ENCODE measurements around the gene TAAR6.
"Not testable (repeated sequence)": the region's sequence is repeated elsewhere in the genome, so short reads cannot be mapped to it uniquely, and the experiment has no call there.

TAAR6 gene, protein sequence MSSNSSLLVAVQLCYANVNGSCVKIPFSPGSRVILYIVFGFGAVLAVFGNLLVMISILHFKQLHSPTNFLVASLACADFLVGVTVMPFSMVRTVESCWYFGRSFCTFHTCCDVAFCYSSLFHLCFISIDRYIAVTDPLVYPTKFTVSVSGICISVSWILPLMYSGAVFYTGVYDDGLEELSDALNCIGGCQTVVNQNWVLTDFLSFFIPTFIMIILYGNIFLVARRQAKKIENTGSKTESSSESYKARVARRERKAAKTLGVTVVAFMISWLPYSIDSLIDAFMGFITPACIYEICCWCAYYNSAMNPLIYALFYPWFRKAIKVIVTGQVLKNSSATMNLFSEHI

DNA sequence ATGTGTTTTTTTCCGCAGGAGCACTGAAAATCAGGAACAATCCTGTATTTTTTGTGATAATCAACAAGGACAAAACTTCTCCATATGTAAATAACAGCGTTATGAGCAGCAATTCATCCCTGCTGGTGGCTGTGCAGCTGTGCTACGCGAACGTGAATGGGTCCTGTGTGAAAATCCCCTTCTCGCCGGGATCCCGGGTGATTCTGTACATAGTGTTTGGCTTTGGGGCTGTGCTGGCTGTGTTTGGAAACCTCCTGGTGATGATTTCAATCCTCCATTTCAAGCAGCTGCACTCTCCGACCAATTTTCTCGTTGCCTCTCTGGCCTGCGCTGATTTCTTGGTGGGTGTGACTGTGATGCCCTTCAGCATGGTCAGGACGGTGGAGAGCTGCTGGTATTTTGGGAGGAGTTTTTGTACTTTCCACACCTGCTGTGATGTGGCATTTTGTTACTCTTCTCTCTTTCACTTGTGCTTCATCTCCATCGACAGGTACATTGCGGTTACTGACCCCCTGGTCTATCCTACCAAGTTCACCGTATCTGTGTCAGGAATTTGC, at the start of gene TAAR6:
Gene TAAR6, plus strand, starts transcription at position 102 of the 557 bp plus-strand sequence. Its CDS starts 0 bp downstream, at position 102.
- Histone ChIP-seq H3K27ac (ENCODE audit: low read length) (no peak within 1 kb of the TSS), H3K4me1 (ENCODE audit: control insufficient read depth, insufficient read depth, low read length) (no peaks in the 10 kb centered on the region), H3K36me3 (ENCODE audit: control insufficient read depth, insufficient read depth, low read length) (no peaks in the 10 kb centered on the region), H3K9me3 (ENCODE audit: control insufficient read depth, insufficient read depth, low read length) (no peaks in the 10 kb centered on the region), H3K4me3 (ENCODE audit: low read length) (no peak within 1 kb of the TSS), H3K27me3 (ENCODE audit: control insufficient read depth, insufficient read depth, low read length) (no peaks in the 10 kb centered on the region)
- no CpG with 5 or more reads among the region's 15 CpGs for WGBS (ENCODE audit: insufficient coverage, insufficient read length)
- DNase-seq (ENCODE audit: low read depth, low spot score) = no peak

DNA sequence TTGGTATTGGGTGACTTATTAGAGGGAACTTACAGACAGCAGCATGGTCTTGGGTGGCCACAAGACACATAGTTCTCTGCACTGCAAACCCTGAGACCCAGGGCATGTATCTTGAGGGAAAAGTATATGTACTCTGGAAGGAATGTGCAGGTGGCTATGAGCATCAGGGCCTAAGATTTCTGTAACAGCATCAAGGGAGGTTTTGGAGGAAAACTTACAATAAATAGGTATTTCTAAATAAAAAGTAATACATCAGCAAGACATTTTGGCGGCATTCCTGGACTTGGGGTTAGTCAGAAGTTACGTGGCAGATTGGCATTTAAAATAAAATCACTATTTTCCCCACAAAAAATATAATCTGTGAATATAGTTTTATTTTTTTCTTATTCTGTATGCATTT, 49.2 kb upstream of the TAAR6 start:
- H3K27ac ChIP-seq (ENCODE audit: low read length) = no peak overlapping the region
- no peak for DNase-seq (ENCODE audit: low read depth, low spot score)
- no peaks in the 10 kb centered on the region for H3K36me3 ChIP-seq (ENCODE audit: control insufficient read depth, insufficient read depth, low read length)
- H3K27me3 ChIP-seq (ENCODE audit: control insufficient read depth, insufficient read depth, low read length) = no peaks in the 10 kb centered on the region
- H3K4me3 ChIP-seq (ENCODE audit: low read length) = no peak overlapping the region
- no peaks in the 10 kb centered on the region for H3K4me1 ChIP-seq (ENCODE audit: control insufficient read depth, insufficient read depth, low read length)
- no CpG with 5 or more reads among the region's 2 CpGs for WGBS (ENCODE audit: insufficient coverage, insufficient read length)
- H3K9me3 ChIP-seq (ENCODE audit: control insufficient read depth, insufficient read depth, low read length) = no peaks in the 10 kb centered on the region

DNA sequence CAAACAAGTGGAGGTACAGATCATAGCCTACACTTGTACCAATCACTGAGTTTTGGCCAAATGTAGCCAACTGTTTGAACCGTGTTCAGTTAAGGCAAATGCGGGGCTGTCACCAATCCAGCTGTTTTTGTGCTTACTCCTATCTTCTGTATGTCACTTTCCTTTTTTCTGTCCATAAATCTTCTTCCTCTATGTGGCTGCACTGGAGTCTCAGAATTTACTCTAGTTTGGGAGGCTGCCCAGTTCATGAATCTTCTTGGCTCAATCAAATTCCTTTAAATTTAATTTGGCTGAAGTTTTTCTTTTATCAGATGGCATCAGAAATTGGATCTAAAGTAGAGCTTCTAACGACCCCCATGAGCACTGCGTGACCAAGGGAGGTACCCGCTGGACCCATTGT, 45.5 kb upstream of the TAAR6 start:
- no peaks in the 10 kb centered on the region for H3K36me3 ChIP-seq (ENCODE audit: control insufficient read depth, insufficient read depth, low read length)
- H3K9me3 ChIP-seq (ENCODE audit: control insufficient read depth, insufficient read depth, low read length) = no peaks in the 10 kb centered on the region
- H3K27me3 ChIP-seq (ENCODE audit: control insufficient read depth, insufficient read depth, low read length) = no peaks in the 10 kb centered on the region
- no peak overlapping the region for H3K4me3 ChIP-seq (ENCODE audit: low read length)
- no peak for DNase-seq (ENCODE audit: low read depth, low spot score)
- WGBS (ENCODE audit: insufficient coverage, insufficient read length) = no CpG with 5 or more reads among the region's 5 CpGs
- H3K27ac ChIP-seq (ENCODE audit: low read length) = no peak overlapping the region
- no peaks in the 10 kb centered on the region for H3K4me1 ChIP-seq (ENCODE audit: control insufficient read depth, insufficient read depth, low read length)

DNA sequence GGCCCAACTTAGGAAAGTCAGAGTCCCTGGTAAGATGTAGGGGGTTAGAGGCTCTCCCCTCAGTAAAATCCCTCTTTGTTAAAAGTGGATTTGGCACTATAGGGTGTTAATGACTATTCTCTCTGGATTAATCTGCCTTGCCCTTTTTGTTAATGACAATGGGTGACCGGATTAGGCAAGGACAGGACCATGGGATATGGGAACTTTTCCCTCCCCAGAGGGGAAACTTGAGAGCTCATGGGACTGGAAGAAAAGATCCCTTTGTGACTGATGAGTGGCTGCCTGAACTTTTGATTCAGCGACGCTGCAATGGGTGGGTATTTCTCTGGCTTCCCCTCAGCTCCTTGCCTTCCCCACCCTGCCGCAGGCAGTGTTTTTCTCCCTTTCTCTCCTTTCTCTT, 44.3 kb upstream of the TAAR6 start:
- DNase-seq (ENCODE audit: low read depth, low spot score) = no peak
- Histone ChIP-seq H3K9me3 (ENCODE audit: control insufficient read depth, insufficient read depth, low read length) (no peaks in the 10 kb centered on the region), H3K27ac (ENCODE audit: low read length) (no peak overlapping the region), H3K27me3 (ENCODE audit: control insufficient read depth, insufficient read depth, low read length) (no peaks in the 10 kb centered on the region), H3K4me3 (ENCODE audit: low read length) (no peak overlapping the region), H3K4me1 (ENCODE audit: control insufficient read depth, insufficient read depth, low read length) (peaks cover 1% of the 10 kb centered on the region; the same call in 1 of the 2 replicates), H3K36me3 (ENCODE audit: control insufficient read depth, insufficient read depth, low read length) (no peaks in the 10 kb centered on the region)
- whole genome bisulfite sequencing (ENCODE audit: insufficient coverage, insufficient read length) = no CpG with 5 or more reads among the region's 4 CpGs

DNA sequence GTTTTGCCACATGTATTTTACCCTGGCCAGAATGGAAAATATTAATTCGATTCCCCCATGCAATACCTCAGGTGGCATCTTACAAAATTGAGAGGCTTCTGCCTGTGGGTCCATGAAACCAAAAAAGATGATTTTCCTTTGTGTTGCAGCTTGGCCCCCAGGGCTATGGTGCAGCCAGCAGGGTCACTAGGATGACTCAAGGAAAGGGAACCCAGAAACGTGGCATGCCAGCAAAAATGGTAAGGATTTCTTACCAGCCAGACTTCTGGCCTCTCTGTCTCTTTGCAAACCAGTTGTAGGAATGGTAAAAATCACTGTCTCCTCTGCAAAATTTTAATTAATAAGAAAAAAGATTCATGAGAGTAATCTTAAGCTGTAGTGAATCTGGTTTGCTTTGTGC, 43.7 kb upstream of the TAAR6 start:
- Histone ChIP-seq H3K27me3 (ENCODE audit: control insufficient read depth, insufficient read depth, low read length) (no peaks in the 10 kb centered on the region), H3K36me3 (ENCODE audit: control insufficient read depth, insufficient read depth, low read length) (no peaks in the 10 kb centered on the region), H3K27ac (ENCODE audit: low read length) (no peak overlapping the region), H3K4me1 (ENCODE audit: control insufficient read depth, insufficient read depth, low read length) (peaks cover 1% of the 10 kb centered on the region; the same call in 1 of the 2 replicates), H3K9me3 (ENCODE audit: control insufficient read depth, insufficient read depth, low read length) (no peaks in the 10 kb centered on the region), H3K4me3 (ENCODE audit: low read length) (no peak overlapping the region)
- no peak for DNase-seq (ENCODE audit: low read depth, low spot score)
- no CpG with 5 or more reads among the region's 2 CpGs for WGBS (ENCODE audit: insufficient coverage, insufficient read length)

DNA sequence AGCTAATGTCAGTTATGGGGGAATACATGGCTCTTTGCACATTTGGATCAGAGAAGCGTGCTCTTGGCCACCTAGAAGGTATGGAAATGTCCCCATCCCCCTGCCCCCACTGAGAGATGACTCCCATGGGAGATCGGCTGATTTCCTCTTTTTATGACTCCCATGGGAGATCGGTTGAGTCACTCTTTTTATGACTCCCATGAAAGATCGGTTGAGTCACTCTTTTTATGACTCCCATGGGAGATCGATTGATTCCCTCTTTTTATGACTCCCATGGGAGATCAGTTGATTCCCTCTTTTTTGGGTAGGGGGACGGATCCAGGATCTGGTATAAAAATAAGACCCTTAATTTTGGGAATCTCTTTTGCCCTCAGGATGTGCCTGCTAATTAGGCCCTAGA, 42.3 kb upstream of the TAAR6 start:
- no peak for DNase-seq (ENCODE audit: low read depth, low spot score)
- Histone ChIP-seq H3K36me3 (ENCODE audit: control insufficient read depth, insufficient read depth, low read length) (no peaks in the 10 kb centered on the region), H3K27me3 (ENCODE audit: control insufficient read depth, insufficient read depth, low read length) (no peaks in the 10 kb centered on the region), H3K9me3 (ENCODE audit: control insufficient read depth, insufficient read depth, low read length) (no peaks in the 10 kb centered on the region), H3K4me3 (ENCODE audit: low read length) (no peak overlapping the region), H3K4me1 (ENCODE audit: control insufficient read depth, insufficient read depth, low read length) (peaks cover 1% of the 10 kb centered on the region; the same call in 1 of the 2 replicates), H3K27ac (ENCODE audit: low read length) (no peak overlapping the region)
- WGBS (ENCODE audit: insufficient coverage, insufficient read length) = no CpG with 5 or more reads among the region's 6 CpGs

DNA sequence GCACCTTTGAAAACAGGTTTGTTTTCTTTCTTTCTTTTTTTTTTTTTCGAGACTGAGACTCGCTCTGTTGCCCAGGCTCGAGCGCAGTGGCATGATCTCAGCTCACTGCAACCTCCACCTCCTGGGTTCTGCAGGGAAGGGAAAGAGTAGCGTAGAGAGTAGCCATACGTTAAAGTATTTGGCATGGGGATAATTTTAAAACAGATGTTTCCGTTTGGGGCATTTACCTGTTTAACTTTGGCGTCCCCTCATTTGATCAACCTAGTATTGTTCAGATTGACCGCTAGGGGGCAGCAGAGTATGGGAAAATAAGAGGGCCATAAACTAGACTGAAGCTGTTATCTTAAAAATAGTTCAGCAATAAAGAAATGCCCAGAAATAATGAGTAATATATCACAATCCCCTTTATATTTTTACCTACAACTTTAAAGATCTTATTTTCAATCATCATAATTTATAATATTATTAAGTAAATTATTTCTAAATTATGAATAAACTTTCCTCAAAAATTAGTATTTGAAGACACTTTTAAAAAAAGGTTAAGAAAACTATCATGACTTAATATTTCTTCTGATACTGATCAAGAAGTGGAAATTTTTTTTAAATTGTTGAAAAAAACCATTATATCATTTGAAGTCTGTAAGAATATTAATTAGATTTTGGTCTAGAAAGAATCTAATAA, 39.7 kb upstream of the TAAR6 start:
- peak; percentile 50 for DNase-seq (ENCODE audit: low read depth, low spot score)
- no peaks in the 10 kb centered on the region for H3K27me3 ChIP-seq (ENCODE audit: control insufficient read depth, insufficient read depth, low read length)
- peaks cover 1% of the 10 kb centered on the region; the same call in 1 of the 2 replicates for H3K4me1 ChIP-seq (ENCODE audit: control insufficient read depth, insufficient read depth, low read length)
- H3K4me3 ChIP-seq (ENCODE audit: low read length) = no peak overlapping the region
- no peaks in the 10 kb centered on the region for H3K9me3 ChIP-seq (ENCODE audit: control insufficient read depth, insufficient read depth, low read length)
- H3K36me3 ChIP-seq (ENCODE audit: control insufficient read depth, insufficient read depth, low read length) = no peaks in the 10 kb centered on the region
- WGBS (ENCODE audit: insufficient coverage, insufficient read length) = no CpG with 5 or more reads among the region's 9 CpGs
- no peak overlapping the region for H3K27ac ChIP-seq (ENCODE audit: low read length)

DNA sequence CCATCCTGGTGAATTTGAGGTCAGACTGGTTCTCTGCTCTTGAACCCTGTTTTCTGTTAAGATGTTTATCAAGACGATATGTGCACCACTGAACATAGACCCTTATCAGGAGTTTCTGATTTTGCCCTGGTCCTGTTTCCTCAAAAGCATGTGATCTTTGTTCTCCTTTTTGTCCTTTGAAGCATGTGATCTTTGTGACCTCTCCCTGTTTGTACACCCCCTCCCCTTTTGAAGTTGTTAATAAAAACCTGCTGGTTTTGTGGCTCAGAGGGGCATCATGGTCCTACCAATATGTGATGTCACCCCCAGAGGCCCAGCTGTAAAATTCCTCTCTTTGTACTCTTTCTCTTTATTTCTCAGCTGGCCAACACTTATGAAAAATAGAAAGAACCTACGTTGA, 35.6 kb upstream of the TAAR6 start:
- not testable (repeated sequence) for H3K36me3 ChIP-seq (ENCODE audit: control insufficient read depth, insufficient read depth, low read length); H3K27me3 ChIP-seq (ENCODE audit: control insufficient read depth, insufficient read depth, low read length); H3K27ac ChIP-seq (ENCODE audit: low read length); H3K9me3 ChIP-seq (ENCODE audit: control insufficient read depth, insufficient read depth, low read length); DNase-seq (ENCODE audit: low read depth, low spot score); H3K4me1 ChIP-seq (ENCODE audit: control insufficient read depth, insufficient read depth, low read length); H3K4me3 ChIP-seq (ENCODE audit: low read length)
- WGBS (ENCODE audit: insufficient coverage, insufficient read length) = no CpG with 5 or more reads among the region's 2 CpGs

DNA sequence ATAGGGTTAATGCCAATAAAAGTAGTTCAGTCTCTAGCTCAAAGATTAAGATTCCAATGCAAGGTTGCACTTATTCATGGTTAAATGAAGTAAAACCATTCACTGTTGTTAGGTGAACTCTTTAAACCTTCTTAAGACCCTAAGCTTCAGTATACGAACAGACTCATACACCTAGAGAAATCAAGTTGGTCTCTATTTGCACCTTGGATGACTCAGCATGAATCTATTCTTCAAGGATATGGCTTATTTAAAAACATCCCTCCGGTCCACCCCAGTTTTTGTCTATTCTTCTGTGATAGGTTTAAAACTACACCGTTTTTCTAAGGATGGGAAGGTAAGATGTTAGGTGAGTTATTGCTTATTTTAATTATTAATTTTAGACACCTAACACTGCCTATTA, 33.0 kb upstream of the TAAR6 start:
- H3K9me3 ChIP-seq (ENCODE audit: control insufficient read depth, insufficient read depth, low read length) = no peaks in the 10 kb centered on the region
- no peak overlapping the region for H3K27ac ChIP-seq (ENCODE audit: low read length)
- no CpG with 5 or more reads among the region's 3 CpGs for WGBS (ENCODE audit: insufficient coverage, insufficient read length)
- no peaks in the 10 kb centered on the region for H3K27me3 ChIP-seq (ENCODE audit: control insufficient read depth, insufficient read depth, low read length)
- no peak overlapping the region for H3K4me3 ChIP-seq (ENCODE audit: low read length)
- no peaks in the 10 kb centered on the region for H3K4me1 ChIP-seq (ENCODE audit: control insufficient read depth, insufficient read depth, low read length)
- no peaks in the 10 kb centered on the region for H3K36me3 ChIP-seq (ENCODE audit: control insufficient read depth, insufficient read depth, low read length)
- DNase-seq (ENCODE audit: low read depth, low spot score) = no peak

DNA sequence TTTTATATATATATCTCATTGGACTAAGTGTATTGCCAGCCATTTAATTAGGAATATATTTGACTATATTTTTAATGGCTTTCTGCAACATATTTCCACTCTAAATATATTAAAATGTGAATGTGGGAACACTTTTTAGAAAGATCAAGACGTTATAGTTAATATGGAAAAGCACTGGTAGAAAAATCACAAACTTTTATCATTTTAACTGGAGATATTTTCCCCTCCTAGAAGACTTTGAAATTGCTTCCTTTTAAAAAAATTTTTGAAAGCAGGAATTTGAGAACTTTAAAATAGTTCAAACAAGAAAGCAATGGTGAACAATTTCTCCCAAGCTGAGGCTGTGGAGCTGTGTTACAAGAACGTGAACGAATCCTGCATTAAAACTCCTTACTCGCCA, 32.1 kb upstream of the TAAR6 start, which contains the start of gene TAAR9:
Gene TAAR9, plus strand, starts transcription at position 301 of the 400 bp plus-strand sequence. Its CDS starts 13 bp downstream, at position 314.
- H3K27ac ChIP-seq (ENCODE audit: low read length) = no peak within 1 kb of the TSS
- no peaks in the 10 kb centered on the region for H3K9me3 ChIP-seq (ENCODE audit: control insufficient read depth, insufficient read depth, low read length)
- H3K4me3 ChIP-seq (ENCODE audit: low read length) = no peak within 1 kb of the TSS
- no peaks in the 10 kb centered on the region for H3K36me3 ChIP-seq (ENCODE audit: control insufficient read depth, insufficient read depth, low read length)
- no CpG with 5 or more reads among the region's 4 CpGs for WGBS (ENCODE audit: insufficient coverage, insufficient read length)
- H3K4me1 ChIP-seq (ENCODE audit: control insufficient read depth, insufficient read depth, low read length) = no peaks in the 10 kb centered on the region
- no peaks in the 10 kb centered on the region for H3K27me3 ChIP-seq (ENCODE audit: control insufficient read depth, insufficient read depth, low read length)
- DNase-seq (ENCODE audit: low read depth, low spot score) = no peak
